ENCODE results near the gene ADGRF4.

Gene ADGRF4

GRCh38 chr6:47681201-47681990 is 17.0 kb upstream of the ADGRF4 start:
- DNase-seq, result no peak

GRCh38 chr6:47686411-47686810 is 12.0 kb upstream of the ADGRF4 start:
- no peak for DNase-seq

- DNase-seq, result no peak
Measured at GRCh38 chr6:47687432-47687831, 10.9 kb upstream of the ADGRF4 start.

GRCh38 chr6:47690214-47690613 is 8.2 kb upstream of the ADGRF4 start:
- DNase-seq, result no peak

- no peak for DNase-seq
Measured at GRCh38 chr6:47690791-47691190, 7.6 kb upstream of the ADGRF4 start.

- DNase-seq, result no peak
Measured at GRCh38 chr6:47697925-47698324, 455 bp upstream of the ADGRF4 start.

- no peak for DNase-seq
Measured at GRCh38 chr6:47700053-47700452, 1.7 kb downstream of the ADGRF4 start.

- no peak for DNase-seq
Measured at GRCh38 chr6:47700596-47700995, 2.2 kb downstream of the ADGRF4 start.

GRCh38 chr6:47701363-47701762 is 3.0 kb downstream of the ADGRF4 start:
- no peak for DNase-seq

- DNase-seq, result no peak
Measured at GRCh38 chr6:47709160-47709559, 10.8 kb downstream of the ADGRF4 start.

GRCh38 chr6:47710295-47710694 is 11.9 kb downstream of the ADGRF4 start:
- no peak for DNase-seq

- DNase-seq, result no peak
Measured at GRCh38 chr6:47713200-47713599, 14.8 kb downstream of the ADGRF4 start.

- DNase-seq, result no peak
Measured at GRCh38 chr6:47714802-47715201, 16.4 kb downstream of the ADGRF4 start.

GRCh38 chr6:47715782-47716181 is 17.4 kb downstream of the ADGRF4 start:
- DNase-seq, result no peak

GRCh38 chr6:47716207-47716606 is 17.8 kb downstream of the ADGRF4 start:
- no peak for DNase-seq

- no peak for DNase-seq
Measured at GRCh38 chr6:47718571-47718970, 20.2 kb downstream of the ADGRF4 start.

GRCh38 chr6:47721189-47721588 is 22.8 kb downstream of the ADGRF4 start:
- no peak for DNase-seq

GRCh38 chr6:47722194-47722593 is 23.8 kb downstream of the ADGRF4 start:
- no peak for DNase-seq

GRCh38 chr6:47724300-47724699 is 25.9 kb downstream of the ADGRF4 start:
- DNase-seq, result no peak

GRCh38 chr6:47727391-47727790 is 29.0 kb downstream of the ADGRF4 start:
- no peak for DNase-seq

GRCh38 chr6:47729019-47729418 is 30.6 kb downstream of the ADGRF4 start:
- DNase-seq, result no peak

GRCh38 chr6:47729457-47729856 is 31.1 kb downstream of the ADGRF4 start:
- DNase-seq, result no peak

- no peak for DNase-seq
Measured at GRCh38 chr6:47733879-47734558, 35.6 kb downstream of the ADGRF4 start.

GRCh38 chr6:47734831-47735481 is 36.6 kb downstream of the ADGRF4 start:
- no peak for DNase-seq
